Epidermal melanocyte (primary cell): ENCODE measurements around the gene CRYBA4.
A peak's percentile ranks its signal among the peaks of the same experiment; 100 is the strongest.

ENCODE experiments used
- DNase-seq: peaks from one replicate; pipeline ENCODE4 v3.0.0; 2011; ENCODE audit warnings: low spot score; ENCODE audit not compliant: insufficient read length

The CRYBA4 gene

GRCh38 chr22:26621663-26622062, at the start of gene CRYBA4:
Gene CRYBA4 (plus strand): TSS chr22:26621963. CDS start chr22:26622597, 634 bp downstream.
- DNase-seq: no peak

DNA sequence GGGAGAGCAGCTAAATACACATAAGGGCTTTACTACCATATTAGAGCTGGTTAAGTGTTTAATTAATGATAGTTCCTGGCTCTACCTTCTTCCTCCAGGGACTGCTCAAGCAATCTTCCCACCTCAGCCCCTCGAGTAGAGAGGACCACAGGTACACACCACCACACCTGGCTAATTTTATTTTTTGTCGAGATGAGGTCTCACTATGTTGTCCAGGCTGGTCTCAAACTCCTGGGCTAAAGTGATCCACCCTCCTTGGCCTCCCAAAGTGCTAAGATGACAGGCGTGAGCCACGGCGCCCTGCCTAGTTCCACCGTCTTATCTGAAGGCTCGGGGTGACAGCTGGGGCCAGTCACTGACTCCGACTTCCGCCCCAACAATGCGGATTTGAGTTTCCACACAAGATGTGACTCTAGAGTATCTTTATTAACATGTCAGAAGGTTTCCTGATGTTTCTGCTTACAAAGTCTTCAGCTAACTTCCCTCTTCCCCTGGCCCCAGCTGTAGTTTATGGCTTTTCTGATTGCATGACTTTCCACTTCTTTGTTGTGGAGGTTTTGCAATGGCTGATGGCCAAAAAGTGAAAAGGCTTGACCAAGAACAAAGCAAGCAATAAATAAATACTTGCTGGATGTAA, 48.6 kb upstream of the CRYBA4 start:
- no peak for DNase-seq

- no peak for DNase-seq
Observed at GRCh38 chr22:26574001-26574723, 47.6 kb upstream of the CRYBA4 start.

DNA sequence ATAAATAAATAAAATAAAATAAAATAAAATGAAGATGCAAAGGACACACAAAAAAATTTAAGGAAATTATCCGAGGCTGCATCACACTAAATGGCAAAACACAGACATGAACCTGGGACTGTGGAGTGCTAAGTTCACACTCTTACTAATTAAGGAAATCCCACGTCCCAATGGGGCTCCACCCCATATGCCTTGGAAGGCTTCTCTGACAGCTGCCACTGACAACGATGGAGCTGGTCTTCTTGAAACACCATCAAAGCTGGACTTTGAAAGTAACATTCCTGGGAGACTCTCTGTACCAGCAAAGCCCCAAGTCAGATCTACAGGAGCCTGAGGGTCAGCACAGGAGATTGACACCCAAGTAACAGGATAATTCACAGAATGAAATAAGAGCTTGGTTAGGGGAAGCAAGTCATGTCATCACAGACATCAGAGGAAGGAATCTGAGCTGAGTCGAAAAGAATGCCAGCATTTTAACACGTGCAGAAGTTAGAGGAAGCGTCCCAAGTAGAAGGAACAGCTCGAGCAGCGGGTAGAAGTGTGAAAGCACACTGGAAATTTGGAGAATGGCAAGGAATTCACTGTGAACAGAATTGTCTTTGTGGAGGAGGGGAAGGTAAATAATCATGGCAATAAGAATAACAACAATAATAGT, 45.6 kb upstream of the CRYBA4 start:
- DNase-seq: no peak

GRCh38 chr22:26577081-26577480, 44.7 kb upstream of the CRYBA4 start:
- DNase-seq: no peak

- no peak for DNase-seq
Observed at GRCh38 chr22:26579331-26579886, 42.4 kb upstream of the CRYBA4 start.

DNA sequence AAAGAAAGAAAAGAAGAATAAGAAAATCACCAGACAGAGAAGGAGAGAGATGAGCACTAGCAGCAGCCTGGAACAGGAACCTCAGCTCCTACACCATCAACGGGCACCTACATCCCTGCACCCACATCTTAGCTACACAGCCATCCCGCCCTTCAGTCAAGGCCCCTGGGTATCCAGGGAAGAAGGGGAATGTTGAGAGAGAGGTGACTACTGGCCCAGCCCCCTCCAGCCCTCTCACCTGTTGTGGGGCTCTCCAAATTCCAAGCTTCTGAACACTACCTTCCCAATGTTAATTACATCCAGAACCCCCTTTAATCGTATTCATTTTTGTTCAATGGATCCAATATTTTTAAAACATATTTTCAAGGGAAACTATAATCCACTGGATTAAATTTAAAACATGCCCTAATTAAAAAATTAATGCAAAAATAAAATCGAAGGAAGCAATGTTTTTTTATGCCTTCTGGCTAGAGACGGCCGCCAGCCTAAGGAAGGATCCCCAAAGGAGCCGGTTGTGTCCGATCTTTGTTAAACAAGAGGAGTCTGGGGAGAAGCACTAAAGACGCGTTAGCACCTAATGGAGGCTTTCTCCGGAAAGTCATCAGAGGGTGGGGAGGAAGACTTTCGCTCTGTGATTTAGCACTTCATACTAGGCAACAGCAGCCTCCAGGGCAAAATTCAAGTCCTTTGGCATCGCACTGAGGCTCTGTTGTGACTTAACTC, 41.4 kb upstream of the CRYBA4 start:
- no peak for DNase-seq

GRCh38 chr22:26581026-26581425, 40.7 kb upstream of the CRYBA4 start:
- no peak for DNase-seq

DNA sequence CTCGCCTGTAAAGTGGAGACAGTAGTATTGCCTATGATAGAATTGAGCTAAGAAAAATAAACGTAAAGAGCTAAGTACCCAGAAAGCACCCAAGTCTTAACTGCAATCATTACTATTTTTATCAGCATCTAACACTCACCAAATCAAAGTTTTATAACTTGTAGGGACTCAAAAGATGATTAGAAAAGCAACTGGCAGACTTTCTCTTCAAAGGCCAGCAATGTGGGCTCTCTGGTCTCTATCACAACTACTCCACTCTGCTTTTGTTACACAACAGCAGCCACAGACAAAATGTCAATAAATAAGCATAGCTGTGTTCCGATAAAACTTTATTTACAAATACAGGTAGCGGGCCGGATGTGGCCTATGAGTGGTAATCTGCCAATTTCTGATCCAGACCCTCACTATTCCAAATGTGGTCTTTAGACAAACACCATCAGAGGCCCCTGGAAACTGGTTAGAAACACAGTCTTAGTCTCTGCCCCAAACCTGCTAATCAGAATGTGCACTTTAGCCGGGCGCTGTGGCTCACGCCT, 40.1 kb upstream of the CRYBA4 start:
- DNase-seq: no peak

DNA sequence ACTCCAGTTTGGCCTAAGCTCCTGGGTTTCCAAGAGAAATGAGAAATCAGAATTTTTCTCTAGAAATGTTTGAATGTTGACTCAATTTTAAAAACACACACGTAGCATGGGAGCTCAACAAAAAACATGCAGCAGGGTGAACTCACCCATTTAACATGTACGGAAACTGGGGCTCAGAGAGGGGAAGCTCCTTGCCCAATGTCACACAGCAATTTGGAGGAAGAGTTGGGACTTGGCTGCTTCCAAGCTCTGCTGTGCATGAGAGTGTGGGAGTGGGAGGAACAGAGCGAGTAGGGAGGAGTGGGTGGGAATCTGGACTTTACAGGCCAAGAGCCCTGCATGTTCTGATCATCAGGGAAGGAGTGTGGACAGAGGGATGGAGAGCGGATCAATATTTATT, 37.8 kb upstream of the CRYBA4 start:
- DNase-seq: no peak

DNA sequence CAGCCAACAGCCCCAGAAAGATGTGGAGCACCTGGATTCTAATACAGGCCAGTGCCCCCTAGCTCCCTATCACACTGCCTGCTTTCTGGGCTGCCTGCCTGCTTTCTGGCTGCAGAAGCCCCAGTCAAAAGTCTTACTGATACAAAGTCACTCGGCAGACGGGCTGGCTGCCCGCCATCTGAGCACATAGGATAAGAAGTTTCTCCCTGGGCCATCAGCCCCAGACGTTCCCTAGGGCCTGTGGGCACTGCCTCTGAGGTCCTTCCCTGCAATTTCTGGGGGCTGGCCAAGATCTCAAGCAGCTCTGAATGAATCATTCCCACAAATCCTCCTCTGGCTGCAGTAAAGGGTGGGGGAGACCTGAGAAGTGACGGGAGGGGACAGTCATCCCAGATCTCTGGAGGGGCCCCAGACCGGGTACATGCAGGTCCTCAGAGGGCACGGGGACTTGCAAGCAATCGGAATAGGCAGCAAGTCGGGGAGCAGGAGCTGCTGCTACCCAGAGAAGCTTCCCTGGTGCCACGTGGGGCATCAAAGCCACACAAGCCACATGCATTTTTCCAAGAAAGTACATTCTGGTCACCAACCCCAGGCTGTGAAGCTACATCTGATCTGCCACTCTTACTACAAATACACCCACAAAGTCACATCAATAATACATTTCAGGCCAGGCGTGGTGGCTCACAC, 36.5 kb upstream of the CRYBA4 start:
- no peak for DNase-seq

DNA sequence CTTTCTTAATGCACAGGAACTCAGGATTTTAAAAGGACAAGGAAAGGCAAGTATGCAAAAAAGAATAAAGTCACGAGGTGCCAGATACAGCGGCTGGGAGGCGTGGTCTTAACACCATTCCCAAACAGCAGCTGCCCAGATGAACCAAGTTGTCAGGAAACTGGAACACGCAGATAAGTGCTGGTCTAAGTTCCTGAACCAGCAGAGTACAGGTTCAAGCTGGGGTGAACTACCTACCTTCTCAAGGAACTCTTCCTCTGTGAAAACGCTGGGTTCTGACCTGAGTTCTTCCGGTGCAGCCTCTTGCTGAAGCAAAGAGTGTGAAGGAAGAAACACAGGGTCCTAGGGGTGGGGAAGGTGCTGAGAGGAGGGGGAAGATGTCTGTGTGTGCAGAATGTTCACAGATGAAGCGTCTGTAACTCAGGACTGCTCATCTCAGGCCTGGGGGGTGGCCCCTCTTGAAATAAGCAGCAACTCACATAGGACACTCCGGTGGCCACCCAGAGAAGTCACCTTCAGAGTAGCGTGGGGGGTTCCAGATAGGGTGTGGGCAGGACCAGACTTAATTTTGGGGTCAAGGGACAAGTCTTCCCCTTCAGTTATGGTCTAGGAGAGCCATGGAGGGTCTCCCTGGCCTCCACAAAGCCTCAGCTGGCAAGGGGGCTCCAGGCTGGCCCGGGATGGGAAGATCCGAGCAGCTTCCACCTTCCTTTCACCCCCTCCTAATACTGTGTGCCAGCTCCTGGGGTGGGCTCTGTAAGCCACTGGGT, 35.0 kb upstream of the CRYBA4 start:
- no peak for DNase-seq

GRCh38 chr22:26587991-26588613, 33.7 kb upstream of the CRYBA4 start:
- no peak for DNase-seq

GRCh38 chr22:26588729-26589366, 32.9 kb upstream of the CRYBA4 start:
- no peak for DNase-seq

GRCh38 chr22:26589367-26589844, 32.4 kb upstream of the CRYBA4 start:
- no peak for DNase-seq

GRCh38 chr22:26589845-26590736, 31.7 kb upstream of the CRYBA4 start, which contains the start of gene TPST2:
Gene TPST2 (minus strand): TSS chr22:26590132. CDS start chr22:26541630, 48,502 bp downstream.
- peak; percentile 76 for DNase-seq

- no peak for DNase-seq
Observed at GRCh38 chr22:26592421-26592891, 29.3 kb upstream of the CRYBA4 start.

GRCh38 chr22:26593763-26594162, 28.0 kb upstream of the CRYBA4 start:
- DNase-seq: no peak
